Dendritic cell treated with granulocyte-macrophage colony-stimulating factor and Interleukin-4, amounts not matched to agents 40 ng/mL and 50 ng/mL, for 4 days (primary cell): ENCODE data around the gene EYS.
"Not testable (repeated sequence)": the region's sequence is repeated elsewhere in the genome, so short reads cannot be mapped to it uniquely, and the experiment has no call there.

ENCODE experiments used
- H3K27ac Mint-ChIP-seq: one replicate; pipeline ENCODE4 v1.8.0; 2022; ENCODE audit warnings: mild to moderate bottlenecking, mixed read lengths
- H3K27me3 Mint-ChIP-seq: one replicate; pipeline ENCODE4 v1.8.0; 2022; ENCODE audit warnings: mild to moderate bottlenecking, mixed read lengths
- H3K36me3 Mint-ChIP-seq: one replicate; pipeline ENCODE4 v1.8.0; 2022; ENCODE audit warnings: low read depth, mixed read lengths
- H3K4me1 Mint-ChIP-seq: one replicate; pipeline ENCODE4 v1.8.0; 2022; ENCODE audit warnings: low read depth, mixed read lengths
- H3K4me3 Mint-ChIP-seq: one replicate; pipeline ENCODE4 v1.8.0; 2022; ENCODE audit warnings: mild to moderate bottlenecking, moderate library complexity, mixed read lengths
- H3K9me3 Mint-ChIP-seq: one replicate; pipeline ENCODE4 v1.8.0; 2022; ENCODE audit warnings: mixed read lengths
- intact Hi-C: fragments of 100-400 bp; cut with micrococcal nuclease; formaldehyde crosslinking; loops from one replicate; pipeline ENCODE4 v1.15.0; 2022

The EYS gene

DNA sequence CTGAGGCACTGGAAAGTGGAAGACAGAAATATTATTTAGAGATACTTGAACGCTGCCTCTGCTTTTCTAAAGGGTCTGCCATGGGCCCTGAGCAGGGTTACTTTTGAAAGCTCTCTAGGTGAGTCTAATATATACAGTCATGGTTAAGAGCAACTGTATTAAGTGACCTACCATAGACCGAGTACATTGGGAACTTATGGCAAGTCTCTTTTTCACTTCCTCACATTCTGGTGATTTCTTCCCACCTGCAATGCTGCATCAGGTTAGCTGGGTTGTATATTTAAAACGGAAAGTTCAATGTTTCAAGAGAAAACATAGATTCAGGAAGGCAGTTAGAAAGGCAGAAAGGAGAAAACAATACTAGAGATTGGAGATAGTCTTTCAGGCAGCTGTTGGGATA is 1916.7 kb downstream of the EYS start:
- no peaks in the 10 kb centered on the region for H3K27me3 Mint-ChIP-seq
- intact Hi-C loops = no loop called here
- H3K36me3 Mint-ChIP-seq = no peaks in the 10 kb centered on the region
- peaks cover 19% of the 10 kb centered on the region for H3K4me1 Mint-ChIP-seq
- no peak overlapping the region for H3K4me3 Mint-ChIP-seq
- H3K9me3 Mint-ChIP-seq = no peaks in the 10 kb centered on the region
- H3K27ac Mint-ChIP-seq = no peak overlapping the region

DNA sequence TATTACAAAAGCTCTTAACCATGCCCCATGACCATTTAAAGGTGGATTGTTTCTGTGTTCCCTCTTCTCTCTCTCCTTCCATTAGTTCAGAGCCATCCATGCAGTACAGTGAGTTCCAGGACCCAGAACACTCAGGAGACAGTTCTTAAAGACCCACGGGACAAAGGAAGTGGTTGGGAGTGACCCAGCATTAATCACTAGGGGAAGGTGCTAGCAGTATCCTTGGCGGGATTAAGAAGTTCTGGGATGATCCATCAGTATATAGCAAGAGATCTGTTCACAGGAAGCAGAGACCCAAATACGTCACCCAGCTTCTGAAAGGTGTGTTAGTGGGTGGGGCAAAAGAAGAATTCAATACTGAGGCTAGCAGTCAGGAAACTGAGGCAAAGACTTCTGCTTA is 1917.3 kb downstream of the EYS start:
- Mint-ChIP-seq H3K27ac (no peak overlapping the region), H3K4me1 (peaks cover 16% of the 10 kb centered on the region), H3K4me3 (no peak overlapping the region), H3K9me3 (no peaks in the 10 kb centered on the region), H3K27me3 (no peaks in the 10 kb centered on the region), H3K36me3 (no peaks in the 10 kb centered on the region)
- intact Hi-C loops = no loop called here

DNA sequence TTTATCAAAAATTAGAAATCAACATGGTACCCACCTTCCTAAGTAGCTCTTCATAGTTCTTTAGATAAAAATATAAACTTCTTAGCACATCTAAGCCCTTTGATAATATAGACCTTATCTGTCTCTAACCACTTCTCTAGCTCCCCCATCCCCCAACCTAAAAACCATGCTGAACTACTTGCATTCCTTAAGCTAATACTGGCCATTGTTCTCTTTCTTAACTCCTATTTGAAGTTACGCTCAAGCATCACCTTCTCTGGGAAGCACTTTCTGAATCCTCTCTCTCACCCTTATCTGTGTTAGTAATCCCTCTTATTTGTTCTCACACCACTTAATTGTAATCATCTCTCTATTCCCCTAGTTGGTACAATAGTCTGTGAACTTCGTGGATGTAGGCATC is 1918.5 kb downstream of the EYS start:
- peaks cover 6% of the 10 kb centered on the region for H3K4me1 Mint-ChIP-seq
- no peaks in the 10 kb centered on the region for H3K27me3 Mint-ChIP-seq
- H3K4me3 Mint-ChIP-seq = no peak overlapping the region
- no peak overlapping the region for H3K27ac Mint-ChIP-seq
- no peaks in the 10 kb centered on the region for H3K9me3 Mint-ChIP-seq
- H3K36me3 Mint-ChIP-seq = no peaks in the 10 kb centered on the region
- intact Hi-C loops = no loop called here

DNA sequence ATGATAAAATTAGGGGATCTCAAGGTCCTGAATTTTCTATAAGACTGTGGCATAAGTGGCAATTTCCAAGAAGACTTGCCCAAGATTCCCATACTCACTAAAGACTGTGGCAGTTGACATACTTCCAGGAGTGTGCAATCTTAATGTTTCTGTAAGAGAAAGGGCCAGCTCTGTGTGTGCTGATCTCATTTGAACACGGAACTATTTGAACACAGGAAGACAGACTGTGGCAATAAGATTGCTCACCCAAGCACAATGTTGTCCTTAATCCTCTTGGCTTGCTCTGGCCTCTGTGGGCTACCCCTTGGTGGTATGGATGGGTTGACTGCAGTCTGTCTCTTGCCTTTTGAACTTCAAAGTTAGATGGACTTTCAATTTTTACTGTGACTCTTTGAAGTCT is 1920.0 kb downstream of the EYS start:
- Mint-ChIP-seq H3K27me3 (no peaks in the 10 kb centered on the region), H3K9me3 (no peaks in the 10 kb centered on the region), H3K27ac (no peak overlapping the region), H3K36me3 (no peaks in the 10 kb centered on the region), H3K4me3 (no peak overlapping the region), H3K4me1 (peaks cover 5% of the 10 kb centered on the region)
- intact Hi-C loops = no loop called here

DNA sequence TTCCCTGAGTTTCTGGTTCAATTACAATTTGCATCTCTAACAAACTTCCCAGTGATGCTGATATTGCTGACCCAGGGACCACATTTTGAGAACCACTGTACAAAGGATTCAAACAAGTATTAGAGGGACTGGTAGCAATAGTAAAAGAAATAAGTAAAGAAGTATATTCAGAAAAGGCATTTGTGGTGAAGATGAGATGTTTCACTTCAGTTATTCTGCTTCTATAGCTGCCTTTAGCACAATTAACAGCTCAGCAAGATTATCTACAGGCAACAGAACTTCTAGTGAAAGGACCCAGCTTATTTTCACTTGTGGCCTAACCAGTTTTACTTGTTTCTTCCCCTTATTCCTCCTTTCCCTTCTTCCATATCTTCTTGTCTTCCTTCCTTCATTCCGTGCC is 1922.0 kb downstream of the EYS start:
- no peak overlapping the region for H3K27ac Mint-ChIP-seq
- no peaks in the 10 kb centered on the region for H3K9me3 Mint-ChIP-seq
- no peak overlapping the region for H3K4me3 Mint-ChIP-seq
- H3K27me3 Mint-ChIP-seq = no peaks in the 10 kb centered on the region
- peaks cover 10% of the 10 kb centered on the region for H3K4me1 Mint-ChIP-seq
- intact Hi-C loops = no loop called here
- H3K36me3 Mint-ChIP-seq = no peaks in the 10 kb centered on the region

DNA sequence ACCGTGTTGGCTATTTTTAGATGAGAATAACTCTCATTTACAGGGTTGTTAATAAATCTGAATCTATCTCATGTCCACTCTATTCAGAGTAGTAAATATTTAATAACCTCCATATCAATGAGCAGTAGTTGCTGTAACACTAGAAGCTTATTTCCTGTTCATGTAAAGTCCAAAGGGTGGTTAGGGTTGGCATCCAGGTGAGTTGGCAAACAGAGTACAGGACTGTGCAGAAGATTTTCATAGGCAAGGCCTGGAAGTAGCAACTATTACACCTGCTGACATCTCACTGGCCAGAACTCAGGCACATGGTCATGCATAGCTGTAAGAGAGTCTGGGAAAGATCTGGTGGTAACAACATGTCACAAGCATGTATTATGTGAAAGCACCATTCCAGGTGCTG is 1923.9 kb downstream of the EYS start:
- H3K36me3 Mint-ChIP-seq = no peaks in the 10 kb centered on the region
- H3K4me3 Mint-ChIP-seq = no peak overlapping the region
- no peaks in the 10 kb centered on the region for H3K9me3 Mint-ChIP-seq
- peaks cover 10% of the 10 kb centered on the region for H3K4me1 Mint-ChIP-seq
- intact Hi-C loops = no loop called here
- H3K27me3 Mint-ChIP-seq = no peaks in the 10 kb centered on the region
- H3K27ac Mint-ChIP-seq = no peak overlapping the region

DNA sequence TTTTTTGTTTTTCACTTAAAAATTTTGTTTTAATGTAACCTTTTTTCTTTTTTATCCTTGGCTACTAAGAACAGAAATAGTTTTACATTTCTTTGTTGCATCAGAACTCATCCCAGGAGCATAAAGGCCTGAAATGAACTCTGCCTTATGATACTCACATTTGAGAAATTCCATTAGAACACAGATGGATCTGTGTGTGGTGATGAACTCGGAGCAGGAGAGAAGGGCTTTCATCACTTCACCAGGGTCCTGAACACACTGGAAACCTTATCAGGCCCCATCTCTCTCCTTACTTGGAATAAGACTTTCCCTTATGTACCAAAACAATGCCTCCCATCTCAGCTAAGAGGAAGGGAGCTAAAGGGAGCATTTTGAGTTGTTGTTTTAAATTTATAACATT is 1932.1 kb downstream of the EYS start:
- no peaks in the 10 kb centered on the region for H3K9me3 Mint-ChIP-seq
- no peak overlapping the region for H3K4me3 Mint-ChIP-seq
- no peak overlapping the region for H3K27ac Mint-ChIP-seq
- intact Hi-C loops = no loop called here
- peaks cover 2% of the 10 kb centered on the region for H3K27me3 Mint-ChIP-seq
- H3K4me1 Mint-ChIP-seq = no peaks in the 10 kb centered on the region
- H3K36me3 Mint-ChIP-seq = no peaks in the 10 kb centered on the region

DNA sequence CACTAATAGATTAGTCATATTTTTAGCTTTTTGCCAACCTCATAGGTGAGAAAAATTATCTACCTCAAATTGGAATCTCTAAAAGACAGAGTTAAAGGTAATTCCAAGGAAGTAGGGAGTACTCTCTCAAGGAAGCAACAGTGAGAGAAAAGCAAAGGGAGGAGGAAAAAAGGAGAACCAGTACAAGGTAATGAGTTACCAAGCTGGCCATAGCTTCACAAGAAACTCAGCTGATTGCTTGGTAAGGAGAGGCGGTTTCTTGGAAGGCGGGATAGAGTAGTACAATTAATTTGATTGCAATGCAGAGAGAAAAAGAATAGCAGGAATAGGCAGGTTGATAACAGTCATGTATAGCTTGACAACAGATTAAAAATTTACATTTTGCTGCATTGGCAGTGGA is 1933.8 kb downstream of the EYS start:
- Mint-ChIP-seq H3K4me1 (no peaks in the 10 kb centered on the region), H3K27ac (no peak overlapping the region), H3K36me3 (no peaks in the 10 kb centered on the region), H3K9me3 (no peaks in the 10 kb centered on the region), H3K27me3 (peaks cover 2% of the 10 kb centered on the region), H3K4me3 (no peak overlapping the region)
- intact Hi-C loops = no loop called here

DNA sequence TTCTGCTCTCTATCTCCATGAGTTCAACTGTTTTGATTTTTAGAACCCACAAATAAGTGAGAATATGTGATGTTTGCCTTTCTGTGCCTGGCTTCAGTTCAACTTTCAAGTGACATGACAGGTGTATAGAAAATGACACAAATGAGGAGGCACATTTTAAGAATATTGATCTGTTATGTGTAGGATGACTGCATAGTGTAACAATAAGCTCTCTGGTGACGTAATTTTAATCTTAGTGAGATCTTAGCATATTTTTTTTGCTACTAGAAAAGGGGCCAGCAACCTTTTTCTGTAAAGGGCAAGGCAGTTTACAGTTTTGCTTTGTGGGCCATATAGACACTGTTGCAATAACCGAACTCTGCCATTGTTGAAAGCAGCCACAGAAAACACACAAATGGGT is 1941.2 kb downstream of the EYS start:
- Mint-ChIP-seq H3K9me3 (no peaks in the 10 kb centered on the region), H3K27me3 (no peaks in the 10 kb centered on the region), H3K4me3 (no peak overlapping the region), H3K4me1 (no peaks in the 10 kb centered on the region), H3K36me3 (no peaks in the 10 kb centered on the region), H3K27ac (no peak overlapping the region)
- intact Hi-C loops = loop anchor here (2.0 kb wide), 1 partner anchor 167 kb away; no protein-coding TSS in a partner anchor

DNA sequence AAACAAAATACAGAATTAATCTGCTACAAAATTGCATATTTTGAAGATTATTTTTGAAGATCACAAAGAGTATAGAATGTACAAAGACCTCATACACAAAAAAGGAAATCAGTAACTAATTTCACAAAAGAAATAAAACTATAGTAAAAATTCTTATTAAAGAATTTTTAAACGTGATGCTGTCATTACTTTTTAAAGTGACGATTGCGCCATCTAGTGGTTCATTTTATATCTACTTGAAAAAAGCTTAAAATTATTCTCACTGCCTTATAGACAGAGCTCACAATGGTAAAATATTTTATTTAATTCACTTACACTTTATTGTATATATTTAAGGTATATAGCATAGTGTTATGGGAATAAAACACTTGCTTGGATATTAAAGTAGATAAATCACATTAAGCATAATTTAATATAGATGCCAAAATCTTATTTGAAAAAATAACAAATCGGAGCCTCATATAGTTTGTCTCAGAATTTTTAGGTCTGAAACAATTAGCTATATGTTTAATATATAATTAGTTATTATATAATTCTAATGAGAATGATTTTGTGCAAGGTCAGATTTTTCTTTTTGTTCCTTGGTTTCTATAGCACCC is 1942.6 kb downstream of the EYS start:
- intact Hi-C loops = loop anchor here (1.0 to 5.0 kb wide), 3 partner anchors 166 to 457 kb away; no protein-coding TSS in a partner anchor
- H3K27me3 Mint-ChIP-seq = no peaks in the 10 kb centered on the region
- no peaks in the 10 kb centered on the region for H3K9me3 Mint-ChIP-seq
- no peaks in the 10 kb centered on the region for H3K4me1 Mint-ChIP-seq
- no peak overlapping the region for H3K27ac Mint-ChIP-seq
- no peak overlapping the region for H3K4me3 Mint-ChIP-seq
- no peaks in the 10 kb centered on the region for H3K36me3 Mint-ChIP-seq

DNA sequence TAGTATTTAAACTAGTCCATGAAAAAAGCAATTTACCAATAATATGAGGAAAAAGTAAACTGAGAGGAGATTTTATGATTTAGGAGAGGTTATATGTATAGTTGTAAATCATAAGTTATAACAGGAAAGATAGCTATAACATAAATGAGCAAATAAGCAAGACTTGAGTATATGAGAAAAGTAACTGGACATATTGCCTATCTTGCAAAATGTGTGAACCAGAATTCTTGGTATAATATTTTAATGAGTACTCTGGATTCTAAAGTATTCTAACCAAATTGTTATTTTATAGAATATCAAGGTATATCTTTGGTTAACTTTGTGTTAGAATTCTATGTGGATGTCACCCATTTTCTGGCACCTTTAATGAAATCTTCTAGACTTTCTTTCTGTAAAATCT is 1946.8 kb downstream of the EYS start:
- H3K9me3 Mint-ChIP-seq = peaks cover 26% of the 10 kb centered on the region
- intact Hi-C loops = loop anchor here (5.0 kb wide), 1 partner anchor 453 kb away; no protein-coding TSS in a partner anchor
- H3K27ac Mint-ChIP-seq = no peak overlapping the region
- no peaks in the 10 kb centered on the region for H3K27me3 Mint-ChIP-seq
- H3K36me3 Mint-ChIP-seq = no peaks in the 10 kb centered on the region
- no peaks in the 10 kb centered on the region for H3K4me1 Mint-ChIP-seq
- no peak overlapping the region for H3K4me3 Mint-ChIP-seq

DNA sequence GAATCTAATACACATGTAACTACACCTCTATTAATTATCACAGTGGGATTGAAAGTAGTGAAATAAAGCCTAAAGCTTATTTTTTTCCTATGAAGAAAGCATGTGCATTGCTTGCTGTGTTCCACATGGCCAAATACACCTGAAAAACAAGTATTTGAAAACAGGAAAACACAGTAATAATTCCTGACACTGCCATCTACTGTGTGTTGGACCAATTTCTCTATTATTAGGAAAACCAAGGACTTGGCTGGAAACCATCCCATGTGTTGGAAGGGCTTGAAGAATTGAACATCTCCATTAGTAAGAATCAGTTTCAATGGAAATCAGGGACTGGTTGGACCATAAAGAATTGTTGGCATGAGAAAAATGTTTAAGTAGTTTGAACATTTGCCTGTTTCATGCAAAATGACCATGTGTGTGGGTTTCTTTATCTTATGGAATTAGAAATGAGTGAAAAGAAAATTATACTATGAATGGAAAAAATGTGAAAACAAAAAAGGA is 1947.4 kb downstream of the EYS start:
- H3K9me3 Mint-ChIP-seq = peaks cover 32% of the 10 kb centered on the region
- intact Hi-C loops = loop anchor here (5.0 kb wide), 1 partner anchor 452 kb away; no protein-coding TSS in a partner anchor
- H3K4me1 Mint-ChIP-seq = no peaks in the 10 kb centered on the region
- no peak overlapping the region for H3K27ac Mint-ChIP-seq
- no peak overlapping the region for H3K4me3 Mint-ChIP-seq
- no peaks in the 10 kb centered on the region for H3K27me3 Mint-ChIP-seq
- no peaks in the 10 kb centered on the region for H3K36me3 Mint-ChIP-seq

DNA sequence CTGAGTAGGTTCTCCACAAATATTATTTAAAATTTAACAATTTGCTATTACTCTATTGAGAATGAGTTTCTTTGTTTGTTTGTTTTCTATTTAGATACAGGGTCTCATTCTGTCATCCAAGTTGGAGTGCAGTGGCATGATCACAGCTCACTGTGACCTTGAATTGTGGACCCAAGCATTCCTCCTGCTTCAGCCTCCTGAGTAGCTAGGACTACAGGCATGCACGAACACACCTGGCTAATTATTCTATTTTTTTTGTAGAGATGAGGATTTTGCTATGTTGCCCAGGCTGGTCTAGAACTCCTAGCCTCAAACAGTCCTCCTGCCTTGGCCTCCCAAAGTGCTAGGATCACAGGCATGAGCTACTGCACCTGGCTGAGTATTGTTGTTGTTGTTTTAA is 1949.2 kb downstream of the EYS start:
- Mint-ChIP-seq H3K36me3 (no peaks in the 10 kb centered on the region), H3K27ac (no peak overlapping the region), H3K4me1 (no peaks in the 10 kb centered on the region), H3K27me3 (no peaks in the 10 kb centered on the region), H3K9me3 (peaks cover 34% of the 10 kb centered on the region), H3K4me3 (no peak overlapping the region)
- intact Hi-C loops = no loop called here

DNA sequence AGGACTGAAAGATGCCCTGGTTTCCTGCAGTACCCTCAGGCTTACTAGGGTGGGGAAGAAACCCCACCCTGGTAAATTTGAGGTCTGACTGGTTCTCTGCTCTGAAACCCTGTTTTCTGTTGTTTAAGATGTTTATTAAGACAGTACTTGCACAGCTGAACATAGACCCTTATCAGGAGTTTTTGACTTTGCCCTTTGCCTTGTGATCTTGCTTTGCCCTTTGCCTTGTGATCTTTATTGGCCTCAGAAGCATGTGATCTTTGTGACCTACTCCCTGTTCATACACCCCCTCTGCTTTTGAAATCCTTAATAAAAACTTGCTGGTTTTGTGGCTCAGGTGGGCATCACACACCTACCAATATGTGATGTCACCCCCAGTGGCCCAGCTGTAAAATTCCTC is 1949.8 kb downstream of the EYS start:
- H3K27me3 Mint-ChIP-seq, H3K27ac Mint-ChIP-seq, H3K36me3 Mint-ChIP-seq, H3K4me3 Mint-ChIP-seq, intact Hi-C loops, H3K4me1 Mint-ChIP-seq: not testable (repeated sequence)
- peaks cover 34% of the 10 kb centered on the region for H3K9me3 Mint-ChIP-seq

DNA sequence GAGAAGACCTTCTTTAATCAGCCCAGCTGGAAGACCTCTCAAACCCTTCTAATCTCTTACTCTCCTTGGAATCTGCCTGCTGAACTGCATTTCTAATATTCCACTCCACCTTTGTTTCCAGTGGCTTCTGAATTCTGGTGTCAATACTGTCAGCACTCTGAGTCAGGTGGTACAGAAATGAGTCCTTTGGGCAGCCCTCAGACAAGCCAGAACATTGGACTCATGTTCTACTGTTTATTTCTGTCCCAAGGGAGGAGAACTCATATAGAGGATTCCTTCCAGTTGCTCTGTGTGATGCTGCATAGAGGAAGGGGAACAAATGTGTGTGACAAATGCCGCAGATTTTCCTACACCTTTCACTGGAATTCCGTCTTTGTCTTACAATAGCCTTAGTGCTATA is 1956.6 kb downstream of the EYS start:
- H3K9me3 Mint-ChIP-seq = peaks cover 23% of the 10 kb centered on the region
- H3K27me3 Mint-ChIP-seq = no peaks in the 10 kb centered on the region
- H3K36me3 Mint-ChIP-seq = no peaks in the 10 kb centered on the region
- H3K4me3 Mint-ChIP-seq = no peak overlapping the region
- no peak overlapping the region for H3K27ac Mint-ChIP-seq
- intact Hi-C loops = no loop called here
- H3K4me1 Mint-ChIP-seq = no peaks in the 10 kb centered on the region
